ENCODE measurements around the gene VAV3.
"Not testable (repeated sequence)": the region's sequence is repeated elsewhere in the genome, so short reads cannot be mapped to it uniquely, and the experiment has no call there.

Gene VAV3

DNA sequence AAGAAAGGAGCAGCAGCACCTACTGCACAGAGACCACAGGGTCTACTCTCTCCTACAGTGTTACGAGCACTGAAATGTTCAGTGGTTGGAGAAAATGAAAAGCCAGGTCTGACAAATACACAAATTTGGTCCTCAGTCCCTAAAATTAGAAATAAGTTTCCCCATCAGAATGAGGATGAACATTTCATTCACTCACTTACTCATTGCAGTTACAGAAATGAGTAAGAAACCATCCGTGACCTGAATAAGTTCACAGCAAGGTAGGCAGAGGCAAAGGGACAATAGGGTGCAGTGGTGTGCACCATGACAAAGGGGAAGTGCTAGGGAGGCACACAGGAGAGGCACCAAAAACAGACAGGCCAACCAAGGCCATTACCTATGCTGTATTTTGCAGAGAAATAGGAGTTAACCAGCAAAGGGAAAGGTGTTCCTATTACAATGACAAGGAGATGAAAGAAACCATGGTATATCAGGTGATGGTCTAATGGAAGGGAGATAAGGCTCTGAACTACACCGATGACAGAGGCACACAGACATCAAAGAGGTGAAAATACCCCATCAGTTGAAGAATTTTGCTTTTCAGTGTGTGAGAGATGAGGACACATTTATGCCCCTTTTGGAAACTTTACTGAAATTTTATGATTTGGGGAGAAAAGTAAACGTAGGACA is 29.4 kb downstream of the VAV3 start:
- DNase-seq, result no peak

DNA sequence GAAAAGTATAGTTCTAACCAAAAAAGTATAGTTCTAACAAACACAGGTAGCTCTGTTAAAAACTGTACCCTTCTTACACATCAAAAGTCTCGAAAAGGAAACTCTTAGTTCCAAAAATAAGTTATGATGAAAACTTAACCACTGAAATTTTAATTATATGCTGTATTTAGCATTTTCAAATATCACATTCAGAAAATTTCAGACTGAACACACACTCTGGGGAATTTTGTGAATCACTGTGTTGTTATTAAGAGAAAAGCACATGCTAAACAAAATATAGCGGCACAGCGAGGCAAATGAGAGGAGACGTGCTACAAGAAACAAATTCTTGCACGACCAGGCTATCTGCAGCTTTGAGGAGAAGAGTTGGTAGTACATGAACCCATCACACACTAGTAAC is 30.4 kb downstream of the VAV3 start:
- no peak for DNase-seq

GRCh38 chr1:107933736-107934135 is 31.2 kb downstream of the VAV3 start:
- no peak for DNase-seq

GRCh38 chr1:107930292-107930691 is 34.7 kb downstream of the VAV3 start:
- DNase-seq, result no peak

GRCh38 chr1:107927820-107928219 is 37.2 kb downstream of the VAV3 start:
- no peak for DNase-seq

GRCh38 chr1:107926436-107927080 is 38.4 kb downstream of the VAV3 start:
- DNase-seq, result no peak

DNA sequence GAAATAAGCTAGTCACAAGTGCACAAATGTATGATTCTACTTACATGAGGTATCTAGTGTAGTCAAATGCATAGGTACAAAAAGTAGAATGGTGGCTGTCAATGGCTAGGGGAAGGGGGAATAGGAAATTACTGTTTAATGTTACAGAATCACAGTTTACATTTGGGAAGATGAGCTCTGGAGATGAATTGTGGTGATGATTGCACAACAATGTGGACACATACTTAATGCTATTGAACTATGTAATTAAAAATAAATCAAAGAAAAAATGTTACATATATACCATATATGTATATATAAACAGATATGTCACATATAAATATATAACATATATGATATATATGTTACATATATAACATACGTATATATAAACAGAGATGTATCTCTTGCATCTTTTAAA is 39.4 kb downstream of the VAV3 start:
- DNase-seq, result no peak

DNA sequence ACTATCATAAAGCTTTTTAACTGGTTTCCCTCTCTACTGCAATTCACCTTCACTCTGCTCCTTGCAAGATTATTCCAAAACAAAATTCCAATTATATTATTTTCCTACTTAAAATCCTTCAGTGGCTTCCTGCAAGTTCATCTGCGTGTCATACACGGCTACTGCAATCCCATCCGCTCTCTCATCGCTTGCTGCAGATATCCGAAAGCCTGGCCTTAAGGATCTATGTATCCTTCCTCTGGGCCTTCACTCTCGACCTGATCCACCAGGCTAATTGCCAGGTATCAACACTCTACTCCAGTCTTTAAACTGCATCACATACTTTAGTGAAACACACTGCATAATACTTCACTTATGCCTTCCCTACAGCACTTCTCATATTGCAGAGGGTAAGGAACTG is 44.0 kb downstream of the VAV3 start:
- no peak for DNase-seq

DNA sequence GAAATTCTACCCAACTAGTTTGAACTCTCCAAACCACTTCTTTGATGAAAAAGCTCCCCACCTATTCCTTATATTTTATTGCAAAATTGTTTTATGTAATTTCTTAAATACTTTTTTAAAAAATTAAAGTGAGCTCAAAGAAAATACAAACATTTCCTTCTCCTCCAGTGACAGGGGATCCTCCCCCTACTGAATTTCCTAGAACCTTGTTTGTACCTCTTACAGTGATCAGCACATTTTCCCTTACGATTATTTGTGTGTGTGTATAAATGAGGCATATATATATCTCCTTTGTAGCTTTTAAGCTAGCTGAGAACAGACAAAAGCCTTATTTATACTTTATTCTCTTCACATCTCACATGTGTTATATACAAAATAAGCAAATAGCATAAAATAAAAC is 44.4 kb downstream of the VAV3 start:
- no peak for DNase-seq

DNA sequence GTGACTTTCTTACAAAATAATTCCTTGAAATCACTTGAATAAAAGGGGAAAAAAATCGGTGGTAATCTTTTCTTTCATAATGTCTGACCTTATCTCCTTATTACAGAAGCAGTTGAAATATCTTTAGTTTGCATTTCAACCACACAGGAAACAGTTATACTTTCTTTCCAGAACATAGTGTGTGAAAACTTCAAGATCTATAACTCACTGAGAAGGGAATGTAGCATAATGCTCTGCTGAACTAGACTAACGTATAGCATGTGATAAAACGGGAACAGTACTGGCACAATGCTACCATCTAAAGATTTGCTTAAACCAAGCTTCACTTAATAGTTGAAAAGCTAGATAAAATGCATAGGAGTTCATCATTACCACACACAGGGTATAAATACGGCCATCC is 45.0 kb downstream of the VAV3 start:
- no peak for DNase-seq

DNA sequence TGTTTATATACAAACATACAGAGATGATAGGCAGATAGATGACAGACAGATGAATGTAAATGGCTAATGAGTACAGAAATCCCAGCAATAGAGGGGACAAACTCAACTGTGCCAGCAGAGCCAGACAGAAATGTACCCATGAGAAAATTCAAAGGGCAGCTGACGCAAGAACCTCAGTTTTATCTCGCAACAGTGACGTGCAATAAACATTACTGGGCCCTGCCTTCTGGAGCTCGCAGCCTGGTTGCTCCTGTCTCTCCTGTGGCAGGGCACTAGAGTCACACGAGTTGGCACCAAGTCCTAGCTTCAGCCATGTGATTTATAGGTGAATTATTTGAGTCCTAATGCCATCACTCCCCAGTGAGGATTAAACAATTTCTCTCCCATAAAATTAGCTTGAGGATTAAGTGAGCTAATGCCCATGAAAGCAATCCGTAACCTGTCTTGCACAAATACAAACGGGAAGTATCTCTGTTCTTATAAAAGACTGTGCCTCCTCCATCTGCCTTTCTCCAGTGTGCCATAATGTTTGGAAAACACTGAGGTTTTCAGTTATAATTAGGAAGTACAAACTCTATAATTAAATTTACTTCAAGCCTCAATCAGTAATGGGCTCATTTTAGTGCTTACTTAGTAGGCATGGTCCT is 50.7 kb downstream of the VAV3 start:
- DNase-seq, result no peak

DNA sequence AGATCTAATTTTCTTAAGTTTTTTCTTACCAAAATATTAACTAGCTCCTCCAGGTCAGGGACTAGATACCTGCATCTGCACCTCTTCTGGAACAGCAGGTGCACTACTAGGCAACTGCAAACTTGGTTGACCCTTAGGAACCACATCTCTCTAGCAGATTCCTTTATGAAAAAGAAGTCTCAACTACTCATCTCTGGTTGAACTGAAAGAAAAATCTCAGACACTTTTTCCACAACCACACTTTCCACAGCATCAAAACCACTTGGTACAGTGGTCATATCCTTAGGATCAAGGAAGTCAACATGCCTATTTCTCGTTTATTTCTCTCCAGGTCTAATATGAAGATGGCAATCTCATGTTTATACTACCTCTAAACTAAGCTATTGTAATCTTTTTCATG is 52.3 kb downstream of the VAV3 start:
- DNase-seq, result no peak

- no peak for DNase-seq
These were observed 64.7 kb downstream of the VAV3 start for GRCh38 chr1:107900090-107900945.

GRCh38 chr1:107899655-107900054 is 65.3 kb downstream of the VAV3 start:
- no peak for DNase-seq

DNA sequence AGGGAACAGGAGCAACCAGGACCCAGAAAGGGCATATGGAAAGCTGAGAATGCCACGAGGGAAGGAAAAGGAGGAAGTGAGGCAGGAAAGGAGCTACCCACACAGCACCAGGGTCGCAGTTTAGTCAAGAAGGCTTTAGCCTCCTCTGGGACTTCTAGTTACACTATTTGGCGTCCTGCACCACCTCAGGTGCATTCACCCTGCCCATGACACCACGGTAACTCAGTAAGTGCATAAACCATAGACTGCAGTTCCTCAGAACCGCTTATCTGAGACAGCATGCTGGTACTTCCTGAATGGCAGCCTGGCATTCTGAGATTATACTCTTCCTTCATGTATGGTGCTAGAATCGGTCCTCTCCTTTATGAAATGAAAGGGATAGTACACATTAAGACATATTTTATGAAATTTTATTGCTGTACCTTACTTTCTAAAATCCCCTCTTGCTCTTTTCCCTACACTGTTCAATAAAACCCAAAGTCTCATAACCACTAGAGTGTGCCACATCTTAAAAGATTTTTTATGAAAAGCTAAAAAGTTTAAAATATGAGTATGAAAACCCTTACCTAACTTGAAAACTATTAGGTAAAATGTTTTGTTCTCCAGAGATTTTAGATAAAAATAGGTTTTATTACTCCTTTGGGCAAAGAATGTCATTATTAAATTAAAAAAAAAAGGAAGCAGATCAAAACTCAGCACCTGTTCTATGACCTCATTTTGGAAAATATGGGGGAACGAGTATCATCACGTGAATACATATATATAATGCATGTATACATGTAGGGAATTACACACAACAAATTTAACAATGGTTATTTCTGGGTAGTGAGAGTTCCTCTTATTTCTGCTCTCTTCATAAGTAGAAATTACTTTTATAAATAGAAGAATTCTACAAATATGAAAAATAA is 67.3 kb downstream of the VAV3 start:
- DNase-seq, result no peak

DNA sequence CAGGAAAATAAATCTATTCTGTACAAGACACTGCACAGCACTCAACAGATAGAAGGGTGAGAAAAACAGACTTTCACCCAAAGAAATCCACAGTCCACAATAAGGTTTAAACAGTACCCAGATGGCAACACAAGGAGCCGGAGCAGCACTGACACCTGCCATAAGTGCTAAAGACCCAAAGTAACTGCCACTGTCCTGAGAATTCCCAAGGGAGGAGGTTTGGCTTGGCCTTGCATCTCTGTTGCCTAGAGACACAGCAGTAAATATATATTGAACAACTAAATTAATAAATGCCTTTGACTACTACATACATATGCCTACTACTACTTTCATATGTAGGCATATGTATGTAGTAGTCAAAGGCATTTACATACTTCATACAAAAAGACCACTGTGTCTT is 68.0 kb downstream of the VAV3 start:
- DNase-seq, result no peak

GRCh38 chr1:107896401-107896800 is 68.6 kb downstream of the VAV3 start:
- no peak for DNase-seq

- DNase-seq, result no peak
These were observed 69.4 kb downstream of the VAV3 start for GRCh38 chr1:107895403-107896191.

GRCh38 chr1:107894605-107895004 is 70.4 kb downstream of the VAV3 start:
- DNase-seq, result no peak

DNA sequence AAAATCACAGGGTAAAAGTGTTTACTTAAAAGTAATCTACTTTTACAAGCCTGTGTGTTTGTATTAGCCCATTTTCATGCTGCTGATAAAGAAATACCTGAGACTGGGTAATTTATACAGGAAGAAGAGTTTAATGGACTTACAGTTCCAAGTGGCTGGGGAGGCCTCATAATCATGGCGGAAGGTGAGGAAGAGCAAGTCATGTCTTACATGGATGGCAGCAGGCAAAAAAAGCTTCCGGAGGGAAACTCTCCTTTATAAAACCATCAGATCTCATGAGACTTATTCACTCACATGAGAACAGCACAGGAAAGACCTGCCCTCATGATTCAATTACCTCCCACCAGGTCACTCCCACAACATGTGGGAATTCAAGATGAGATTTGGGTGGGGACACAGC is 71.6 kb downstream of the VAV3 start:
- not testable (repeated sequence) for DNase-seq

- no peak for DNase-seq
These were observed 75.5 kb downstream of the VAV3 start for GRCh38 chr1:107889524-107889923.

- no peak for DNase-seq
These were observed 81.4 kb downstream of the VAV3 start for GRCh38 chr1:107883562-107883961.
